SK-N-SH (cell line): ENCODE data around the gene DLG4. TPM values are rescaled to one million over a fixed set of nuclear protein-coding genes. Genes with fewer than 3 reads are reported as not detected.

Source experiments
- CTCF ChIA-PET: fragments of 300-600, 350-600 bp; formaldehyde crosslinking; extraction: SDS; loops from one replicate; lab custom pipeline; 2021; lab: Yijun Ruan, JAX
- POLR2A ChIA-PET: fragments of 350-600 bp; sonication (Branson Sonifier 250); formaldehyde crosslinking; extraction: SDS; loops from one replicate; lab custom pipeline; 2020; ENCODE audit warnings: antibody characterized with exemption, inconsistent platforms; lab: Yijun Ruan, JAX
- DNase-seq: peaks from one replicate; pipeline ENCODE4 v3.0.0; 2012
- H2AFZ ChIP-seq: fragments of 200-600 bp; sonication (generic); 2 replicates; pipeline ENCODE4 v1.8.1; 2016; ENCODE audit warnings: antibody characterized with exemption, mild to moderate bottlenecking, low read depth
- H3F3A ChIP-seq: fragments of 200-600 bp; sonication (generic); replicated peaks from 2 replicates; pipeline ENCODE3; 2016; ENCODE audit warnings: antibody characterized with exemption, mild to moderate bottlenecking; ENCODE audit not compliant: insufficient read depth
- H3K27ac ChIP-seq, 2 experiments: fragments of 200-500 bp in 1 of 2; fragments of 200-600 bp in 1 of 2; sonication (Bioruptor generic) in 1 of 2; sonication (generic), shearing (Covaris generic) in 1 of 2; 2 replicates each; pipeline versions ENCODE4 v1.5.1 to v1.6.1; 2014 to 2016; ENCODE audit warnings: low read depth in 2 of 2, inconsistent platforms in 1 of 2, low read length in 1 of 2, mild to moderate bottlenecking in 1 of 2, mixed read lengths in 1 of 2
- H3K27me3 ChIP-seq: fragments of 200-600 bp; sonication (generic), shearing (Covaris generic); 2 replicates; pipeline ENCODE4 v1.6.1; 2016; ENCODE audit warnings: mixed run types; ENCODE audit not compliant: insufficient read depth
- H3K36me3 ChIP-seq, 2 experiments: fragments of 200-500 bp in 1 of 2; fragments of 200-600 bp in 1 of 2; sonication (Bioruptor generic) in 1 of 2; sonication (generic) in 1 of 2; replicated peaks in 1 of 2; 2 replicates each; pipeline versions ENCODE3 to v1.5.1; 2014 to 2016; ENCODE audit warnings: low read length in 1 of 2, mild to moderate bottlenecking in 1 of 2; ENCODE audit not compliant: insufficient read depth in 2 of 2, control insufficient read depth in 1 of 2
- H3K4me1 ChIP-seq, 2 experiments: fragments of 200-500 bp in 1 of 2; fragments of 200-600 bp in 1 of 2; sonication (Bioruptor generic) in 1 of 2; sonication (generic), shearing (Covaris generic) in 1 of 2; 2 replicates each; pipeline versions ENCODE4 v1.5.1 to v1.6.1; 2014 to 2016; ENCODE audit warnings: low read depth in 1 of 2, low read length in 1 of 2, mixed run types in 1 of 2; ENCODE audit not compliant: insufficient read depth in 2 of 2, control insufficient read depth in 1 of 2
- H3K4me2 ChIP-seq: fragments of 200-600 bp; sonication (generic), shearing (Covaris generic); 2 replicates; pipeline ENCODE4 v1.6.1; 2017; ENCODE audit warnings: mixed run types
- H3K4me3 ChIP-seq, 2 experiments: fragments of 200-500 bp in 1 of 2; fragments of 200-600 bp in 1 of 2; sonication (Bioruptor generic) in 1 of 2; sonication (generic), shearing (Covaris generic) in 1 of 2; 2 replicates each; pipeline versions ENCODE4 v1.5.1 to v1.8.1; 2014 to 2016; ENCODE audit warnings: low read depth in 2 of 2, inconsistent platforms in 1 of 2, low read length in 1 of 2, mild to moderate bottlenecking in 1 of 2, mixed read lengths in 1 of 2, moderate library complexity in 1 of 2
- H3K79me2 ChIP-seq: fragments of 200-600 bp; sonication (generic); 2 replicates; pipeline ENCODE4 v1.8.1; 2017; ENCODE audit warnings: mild to moderate bottlenecking; ENCODE audit not compliant: insufficient read depth
- H3K9ac ChIP-seq: fragments of 200-600 bp; sonication (generic); 2 replicates; pipeline ENCODE4 v1.6.1; 2017; ENCODE audit warnings: mixed run types
- H3K9me2 ChIP-seq: fragments of 200-600 bp; sonication (generic); 2 replicates; pipeline ENCODE4 v1.6.1; 2017; ENCODE audit warnings: mixed run types
- H3K9me3 ChIP-seq: fragments of 200-600 bp; sonication (generic); 2 replicates; pipeline ENCODE4 v1.6.1; 2017; ENCODE audit warnings: mixed run types, mild to moderate bottlenecking, moderate library complexity
- H4K20me1 ChIP-seq: fragments of 200-600 bp; sonication (generic); 2 replicates; pipeline ENCODE4 v1.6.1; 2017; ENCODE audit warnings: mild to moderate bottlenecking, mixed run types; ENCODE audit not compliant: insufficient read depth
- CHD2 ChIP-seq: fragments of 150-350 bp; IDR thresholded peaks from 2 replicates; pipeline ENCODE4 v1.6.1; 2018; ENCODE audit warnings: low read length; ENCODE audit not compliant: partially characterized antibody
- CTCF ChIP-seq: fragments of 200-600 bp; sonication (generic); IDR thresholded peaks from 2 replicates; pipeline ENCODE4 v1.6.1; 2017; ENCODE audit warnings: antibody characterized with exemption, mild to moderate bottlenecking, moderate library complexity
- ELF1 ChIP-seq: IDR thresholded peaks from 2 replicates; pipeline ENCODE4 v1.4.0; 2012
- FOSL2 ChIP-seq: IDR thresholded peaks from 2 replicates; pipeline ENCODE4 v1.4.0; 2012; ENCODE audit warnings: low read depth, mild to moderate bottlenecking, moderate library complexity, borderline replicate concordance
- FOXJ3 ChIP-seq: sonication (generic); formaldehyde crosslinking; IDR thresholded peaks from 2 replicates; pipeline ENCODE4 v1.5.1; 2020; ENCODE audit warnings: mild to moderate bottlenecking, missing genetic modification reagents
- GABPA ChIP-seq: IDR thresholded peaks from 2 replicates; pipeline ENCODE4 v1.4.0; 2012; ENCODE audit warnings: low read depth, mild to moderate bottlenecking
- JUND ChIP-seq: IDR thresholded peaks from 2 replicates; pipeline ENCODE4 v1.4.0; 2012
- MEF2A ChIP-seq: IDR thresholded peaks from 2 replicates; pipeline ENCODE4 v1.4.0; 2012; ENCODE audit warnings: low read depth, borderline replicate concordance
- NFIC ChIP-seq: IDR thresholded peaks from 2 replicates; pipeline ENCODE4 v1.4.0; 2012; ENCODE audit warnings: borderline replicate concordance
- NRF1 ChIP-seq: IDR thresholded peaks from 2 replicates; pipeline ENCODE4 v1.6.1; 2012; ENCODE audit warnings: low read depth, mild to moderate bottlenecking, low read length
- POLR2AphosphoS5 ChIP-seq: IDR thresholded peaks from 2 replicates; pipeline ENCODE4 v1.6.1; 2012; ENCODE audit warnings: low read depth, low read length
- RAD21 ChIP-seq: IDR thresholded peaks from 2 replicates; pipeline ENCODE4 v1.6.1; 2012; ENCODE audit warnings: mild to moderate bottlenecking, low read length
- RCOR1 ChIP-seq: fragments of 150-350 bp; IDR thresholded peaks from 2 replicates; pipeline ENCODE4 v1.6.1; 2017; ENCODE audit warnings: antibody characterized with exemption, low read length
- TCF12 ChIP-seq: IDR thresholded peaks from 2 replicates; pipeline ENCODE4 v1.4.0; 2012
- USF2 ChIP-seq: fragments of 150-350 bp; IDR thresholded peaks from 2 replicates; pipeline ENCODE4 v1.6.1; 2017; ENCODE audit warnings: antibody characterized with exemption, low read length, low read depth, borderline replicate concordance
- YY1 ChIP-seq: IDR thresholded peaks from 2 replicates; pipeline ENCODE4 v1.4.0; 2012; ENCODE audit warnings: low read depth, mild to moderate bottlenecking
- WGBS: methylation state at CpG from one replicate; pipeline ENCODE4 v1.1.6; 2017; ENCODE audit warnings: low lambda C conversion rate; 5-methylcytosine and 5-hydroxymethylcytosine counted together
- polyA plus RNA-seq, 3 experiments: library from polyadenylated mRNA; depleted of rRNA; stranded (reverse); fragments of >200 nt; gene quantifications; 2 replicates each; pipeline ENCODE4 v1.2.3, GENCODE V29; 2012
- TF ChIP-seq, protein P1 (sequence below): IDR thresholded peaks from 2 replicates; pipeline ENCODE4 v1.6.1; 2012; ENCODE audit warnings: mild to moderate bottlenecking, low read depth, low read length, moderate library complexity
- TF ChIP-seq, protein P2 (sequence below): IDR thresholded peaks from 2 replicates; pipeline ENCODE4 v1.4.0; 2012; ENCODE audit warnings: low read depth, borderline replicate concordance
- TF ChIP-seq, protein P3 (sequence below): fragments of 150-350 bp; IDR thresholded peaks from 2 replicates; pipeline ENCODE4 v1.6.1; 2016; ENCODE audit warnings: mild to moderate bottlenecking, low read depth, low read length
- TF ChIP-seq, protein P4 (sequence below): IDR thresholded peaks from 2 replicates; pipeline ENCODE4; 2012
- TF ChIP-seq, protein P5 (sequence below): IDR thresholded peaks from 2 replicates; pipeline ENCODE4 v1.4.0; 2012; ENCODE audit warnings: low read depth

The DLG4 gene
- polyA plus RNA-seq, 1 of the 3 experiments (the other 2 are of a cell fraction): 30.5 TPM

GRCh38 chr17:7223375-7223774, 3.7 kb upstream of the DLG4 start (continued):
- no peak for TF ChIP-seq NFIC
- no peak for TF ChIP-seq CTCF

DNA sequence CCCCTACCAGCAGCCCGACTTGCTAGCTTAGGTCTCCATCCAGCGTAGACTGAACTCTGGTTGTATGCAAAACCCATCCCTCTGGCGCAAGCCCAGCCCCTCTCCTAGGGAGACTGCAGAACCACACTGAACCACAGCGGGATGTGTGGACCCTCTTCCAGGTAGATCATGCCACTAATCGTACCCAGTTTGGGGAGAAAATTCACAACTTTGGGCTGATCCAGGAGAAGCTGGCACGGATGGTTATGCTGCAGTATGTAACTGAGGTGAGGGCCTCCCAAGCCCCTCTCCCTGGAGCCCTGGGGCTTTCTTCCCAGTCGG, 3.3 kb upstream of the DLG4 start:
- Histone ChIP-seq H3K9me3 (no peaks in the 10 kb centered on the region), H3K4me3 (no peak overlapping the region), H3K4me2 (no peak overlapping the region), H3K9me2 (no peaks in the 10 kb centered on the region), H3K4me1 (peaks cover 12 to 32% of the 10 kb centered on the region in 2 experiments; a peak in 2 of 4 replicates), H3K27me3 (no peaks in the 10 kb centered on the region), H3K27ac (0 out of 4 replicates have a peak overlapping the region, but pooled peaks of 1 of the 2 experiments have one; percentile 11), H4K20me1 (no peaks in the 10 kb centered on the region; the same call in 1 of the 2 replicates), H2AFZ (no peak overlapping the region), H3K9ac (no peak overlapping the region), H3K79me2 (peaks cover 22% of the 10 kb centered on the region), H3F3A (peaks cover 39% of the 10 kb centered on the region), H3K36me3 (peaks cover 28 to 57% of the 10 kb centered on the region in 2 experiments)
- DNase-seq: no peak
- 84% methylated on average over 7 of the region's 7 CpGs for WGBS
- CTCF ChIA-PET: interaction anchor here (3.5 kb wide), 1 partner anchor 8 kb away, joined by 15 read pairs; no protein-coding TSS in a partner anchor
- POLR2A ChIA-PET: interaction anchor here (4.9 kb wide), 1 partner anchor 12 kb away, joined by 27 read pairs; the partner anchor contains the start of gene DVL2
- TF ChIP-seq ELF1 (no peak), RCOR1 (no peak), GABPA (no peak), NRF1 (no peak), JUND (peak; percentile 22; the same call in 1 of the 2 replicates), FOSL2 (no peak), USF2 (no peak), POLR2AphosphoS5 (no peak), TCF12 (no peak), YY1 (no peak), FOXJ3 (no peak), CHD2 (peak; percentile 19), RAD21 (no peak), MEF2A (no peak)
- TF ChIP-seq, protein P1, sequence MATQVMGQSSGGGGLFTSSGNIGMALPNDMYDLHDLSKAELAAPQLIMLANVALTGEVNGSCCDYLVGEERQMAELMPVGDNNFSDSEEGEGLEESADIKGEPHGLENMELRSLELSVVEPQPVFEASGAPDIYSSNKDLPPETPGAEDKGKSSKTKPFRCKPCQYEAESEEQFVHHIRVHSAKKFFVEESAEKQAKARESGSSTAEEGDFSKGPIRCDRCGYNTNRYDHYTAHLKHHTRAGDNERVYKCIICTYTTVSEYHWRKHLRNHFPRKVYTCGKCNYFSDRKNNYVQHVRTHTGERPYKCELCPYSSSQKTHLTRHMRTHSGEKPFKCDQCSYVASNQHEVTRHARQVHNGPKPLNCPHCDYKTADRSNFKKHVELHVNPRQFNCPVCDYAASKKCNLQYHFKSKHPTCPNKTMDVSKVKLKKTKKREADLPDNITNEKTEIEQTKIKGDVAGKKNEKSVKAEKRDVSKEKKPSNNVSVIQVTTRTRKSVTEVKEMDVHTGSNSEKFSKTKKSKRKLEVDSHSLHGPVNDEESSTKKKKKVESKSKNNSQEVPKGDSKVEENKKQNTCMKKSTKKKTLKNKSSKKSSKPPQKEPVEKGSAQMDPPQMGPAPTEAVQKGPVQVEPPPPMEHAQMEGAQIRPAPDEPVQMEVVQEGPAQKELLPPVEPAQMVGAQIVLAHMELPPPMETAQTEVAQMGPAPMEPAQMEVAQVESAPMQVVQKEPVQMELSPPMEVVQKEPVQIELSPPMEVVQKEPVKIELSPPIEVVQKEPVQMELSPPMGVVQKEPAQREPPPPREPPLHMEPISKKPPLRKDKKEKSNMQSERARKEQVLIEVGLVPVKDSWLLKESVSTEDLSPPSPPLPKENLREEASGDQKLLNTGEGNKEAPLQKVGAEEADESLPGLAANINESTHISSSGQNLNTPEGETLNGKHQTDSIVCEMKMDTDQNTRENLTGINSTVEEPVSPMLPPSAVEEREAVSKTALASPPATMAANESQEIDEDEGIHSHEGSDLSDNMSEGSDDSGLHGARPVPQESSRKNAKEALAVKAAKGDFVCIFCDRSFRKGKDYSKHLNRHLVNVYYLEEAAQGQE: no peak
- TF ChIP-seq, protein P2, sequence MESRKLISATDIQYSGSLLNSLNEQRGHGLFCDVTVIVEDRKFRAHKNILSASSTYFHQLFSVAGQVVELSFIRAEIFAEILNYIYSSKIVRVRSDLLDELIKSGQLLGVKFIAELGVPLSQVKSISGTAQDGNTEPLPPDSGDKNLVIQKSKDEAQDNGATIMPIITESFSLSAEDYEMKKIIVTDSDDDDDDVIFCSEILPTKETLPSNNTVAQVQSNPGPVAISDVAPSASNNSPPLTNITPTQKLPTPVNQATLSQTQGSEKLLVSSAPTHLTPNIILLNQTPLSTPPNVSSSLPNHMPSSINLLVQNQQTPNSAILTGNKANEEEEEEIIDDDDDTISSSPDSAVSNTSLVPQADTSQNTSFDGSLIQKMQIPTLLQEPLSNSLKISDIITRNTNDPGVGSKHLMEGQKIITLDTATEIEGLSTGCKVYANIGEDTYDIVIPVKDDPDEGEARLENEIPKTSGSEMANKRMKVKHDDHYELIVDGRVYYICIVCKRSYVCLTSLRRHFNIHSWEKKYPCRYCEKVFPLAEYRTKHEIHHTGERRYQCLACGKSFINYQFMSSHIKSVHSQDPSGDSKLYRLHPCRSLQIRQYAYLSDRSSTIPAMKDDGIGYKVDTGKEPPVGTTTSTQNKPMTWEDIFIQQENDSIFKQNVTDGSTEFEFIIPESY: no peak
- TF ChIP-seq, protein P3, sequence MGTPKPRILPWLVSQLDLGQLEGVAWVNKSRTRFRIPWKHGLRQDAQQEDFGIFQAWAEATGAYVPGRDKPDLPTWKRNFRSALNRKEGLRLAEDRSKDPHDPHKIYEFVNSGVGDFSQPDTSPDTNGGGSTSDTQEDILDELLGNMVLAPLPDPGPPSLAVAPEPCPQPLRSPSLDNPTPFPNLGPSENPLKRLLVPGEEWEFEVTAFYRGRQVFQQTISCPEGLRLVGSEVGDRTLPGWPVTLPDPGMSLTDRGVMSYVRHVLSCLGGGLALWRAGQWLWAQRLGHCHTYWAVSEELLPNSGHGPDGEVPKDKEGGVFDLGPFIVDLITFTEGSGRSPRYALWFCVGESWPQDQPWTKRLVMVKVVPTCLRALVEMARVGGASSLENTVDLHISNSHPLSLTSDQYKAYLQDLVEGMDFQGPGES: no peak
- TF ChIP-seq, protein P4, sequence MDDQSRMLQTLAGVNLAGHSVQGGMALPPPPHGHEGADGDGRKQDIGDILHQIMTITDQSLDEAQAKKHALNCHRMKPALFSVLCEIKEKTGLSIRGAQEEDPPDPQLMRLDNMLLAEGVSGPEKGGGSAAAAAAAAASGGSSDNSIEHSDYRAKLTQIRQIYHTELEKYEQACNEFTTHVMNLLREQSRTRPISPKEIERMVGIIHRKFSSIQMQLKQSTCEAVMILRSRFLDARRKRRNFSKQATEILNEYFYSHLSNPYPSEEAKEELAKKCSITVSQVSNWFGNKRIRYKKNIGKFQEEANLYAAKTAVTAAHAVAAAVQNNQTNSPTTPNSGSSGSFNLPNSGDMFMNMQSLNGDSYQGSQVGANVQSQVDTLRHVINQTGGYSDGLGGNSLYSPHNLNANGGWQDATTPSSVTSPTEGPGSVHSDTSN: 0 out of 2 replicates have a peak, but pooled peaks have one; percentile 0
- TF ChIP-seq, protein P5, sequence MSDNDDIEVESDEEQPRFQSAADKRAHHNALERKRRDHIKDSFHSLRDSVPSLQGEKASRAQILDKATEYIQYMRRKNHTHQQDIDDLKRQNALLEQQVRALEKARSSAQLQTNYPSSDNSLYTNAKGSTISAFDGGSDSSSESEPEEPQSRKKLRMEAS: no peak
